Right atrium auricular region (tissue), 2 donors: ENCODE measurements around the gene LDB2. TPM values are rescaled to one million over a fixed set of nuclear protein-coding genes. Genes with fewer than 3 reads are reported as not detected.
A peak's percentile ranks its signal among the peaks of the same experiment; 100 is the strongest.

Experiments used
- DNase-seq: peaks from one replicate; pipeline ENCODE4 v3.0.0-alpha.2; 2019; ENCODE audit warnings: low spot score
- H3K27ac ChIP-seq, 2 donors: fragments of 200-600 bp; sonication (generic); 1 replicate in 1 of 2; 2 replicates in 1 of 2; pipeline ENCODE4 v1.5.1; 2016 to 2019
- H3K27me3 ChIP-seq, 2 donors: fragments of 200-600 bp; sonication (generic); one replicate each; pipeline versions ENCODE4 v1.5.1 to v1.6.0; 2017 to 2019
- H3K36me3 ChIP-seq: fragments of 200-600 bp; sonication (generic); one replicate; pipeline ENCODE4 v1.5.1; 2016
- H3K4me1 ChIP-seq, 2 donors: fragments of 200-600 bp; sonication (generic); one replicate each; pipeline versions ENCODE4 v1.5.1 to v1.6.0; 2017 to 2019
- H3K4me3 ChIP-seq, 2 donors: fragments of 200-600 bp; sonication (generic); 1 replicate in 1 of 2; 2 replicates in 1 of 2; pipeline ENCODE4 v1.5.1; 2017 to 2019; ENCODE audit warnings: mild to moderate bottlenecking in 1 of 2, moderate library complexity in 1 of 2
- H3K9me3 ChIP-seq, 2 donors: fragments of 200-600 bp; sonication (generic); one replicate each; pipeline ENCODE4 v1.5.1; 2019
- CTCF ChIP-seq, 2 donors: fragments of 200-600 bp; sonication (generic); IDR thresholded peaks; one replicate each; pipeline ENCODE4 v1.5.1; 2019; ENCODE audit warnings: antibody characterized with exemption in 2 of 2
- total RNA-seq, 2 donors: library from RNA; depleted of rRNA; stranded (reverse); fragments of >200 nt; gene quantifications; one replicate each; pipeline ENCODE4 v1.1.0, GENCODE V29; 2016

The LDB2 gene
- total RNA-seq, 2 donors from 2014 or later, result 35.2 to 64.4 TPM

DNA sequence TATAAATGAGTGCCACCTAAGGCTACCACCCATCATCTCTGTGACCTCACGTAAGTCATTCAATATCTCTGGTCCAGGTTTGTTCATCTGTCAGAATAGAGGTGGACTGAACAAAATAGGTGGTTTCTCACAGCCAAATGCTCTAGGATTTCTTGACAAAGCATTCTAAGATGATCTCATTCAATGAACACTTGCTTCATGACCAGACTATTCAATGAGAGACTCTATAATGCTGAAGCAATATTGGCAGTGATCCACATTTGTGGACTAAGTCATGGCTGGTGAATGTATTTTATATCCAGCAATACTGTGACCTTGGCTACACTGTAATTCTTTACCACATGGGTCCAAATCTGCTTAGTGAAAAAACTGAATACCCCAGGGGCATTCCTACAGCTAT lies 37.9 kb downstream of the LDB2 start:
- H3K27me3 ChIP-seq, result no peaks in the 10 kb centered on the region
- H3K4me3 ChIP-seq, result no peak overlapping the region
- no peak for TF ChIP-seq CTCF (IDR thresholded peaks at IDR 0.05)
- H3K4me1 ChIP-seq, result peaks cover 0 to 4% of the 10 kb centered on the region in 2 donors
- H3K27ac ChIP-seq, result peak overlapping the region in 1 of 2 donors; percentile 54
- no peaks in the 10 kb centered on the region for H3K36me3 ChIP-seq
- no peak for DNase-seq
- no peaks in the 10 kb centered on the region for H3K9me3 ChIP-seq

GRCh38 chr4:16859031-16859430 lies 39.4 kb downstream of the LDB2 start:
- Histone ChIP-seq H3K27ac (peak overlapping the region; percentile 54 to 56), H3K4me1 (peaks cover 0 to 4% of the 10 kb centered on the region in 2 donors), H3K27me3 (no peaks in the 10 kb centered on the region), H3K4me3 (no peak overlapping the region), H3K9me3 (no peaks in the 10 kb centered on the region), H3K36me3 (no peaks in the 10 kb centered on the region)
- no peak for TF ChIP-seq CTCF (IDR thresholded peaks at IDR 0.05)
- no peak for DNase-seq

DNA sequence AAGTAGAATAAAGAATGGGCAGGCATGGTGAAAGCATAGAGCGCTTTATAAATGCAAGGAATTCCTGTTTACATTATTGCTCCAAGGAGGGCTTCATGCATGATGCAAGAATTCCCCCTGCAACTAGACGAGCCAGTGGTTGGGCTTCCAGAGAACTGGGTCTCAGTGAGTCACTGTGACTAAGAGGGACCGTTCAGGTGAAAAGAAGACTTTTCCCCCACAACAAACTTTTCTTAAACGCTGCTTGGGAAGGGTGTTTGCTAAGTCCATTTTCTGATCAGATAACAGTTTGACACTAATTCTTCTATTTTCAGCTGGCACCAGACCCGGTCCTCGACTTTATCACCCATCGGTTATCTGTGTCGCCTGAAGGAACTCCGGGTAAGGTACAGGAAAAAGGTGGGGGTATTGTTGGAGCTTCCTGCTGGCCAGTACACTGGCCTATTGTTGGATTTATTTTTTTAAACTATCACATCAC lies 40.1 kb downstream of the LDB2 start:
- TF ChIP-seq CTCF (IDR thresholded peaks at IDR 0.05), result no peak
- DNase-seq, result no peak
- H3K27ac ChIP-seq, result peak overlapping the region; percentile 58 to 68

GRCh38 chr4:16857425-16857824 lies 41.0 kb downstream of the LDB2 start:
- Histone ChIP-seq H3K4me1 (peaks cover 0 to 4% of the 10 kb centered on the region in 2 donors), H3K4me3 (no peak overlapping the region), H3K36me3 (no peaks in the 10 kb centered on the region), H3K27ac (peak overlapping the region; percentile 58 to 68), H3K27me3 (no peaks in the 10 kb centered on the region), H3K9me3 (no peaks in the 10 kb centered on the region)
- no peak for TF ChIP-seq CTCF (IDR thresholded peaks at IDR 0.05)
- no peak for DNase-seq

More for the DNA sequence above, 40.1 kb downstream of the LDB2 start:
- Histone ChIP-seq H3K4me3 (no peak overlapping the region), H3K9me3 (no peaks in the 10 kb centered on the region), H3K36me3 (no peaks in the 10 kb centered on the region), H3K4me1 (peaks cover 0 to 4% of the 10 kb centered on the region in 2 donors), H3K27me3 (no peaks in the 10 kb centered on the region)

DNA sequence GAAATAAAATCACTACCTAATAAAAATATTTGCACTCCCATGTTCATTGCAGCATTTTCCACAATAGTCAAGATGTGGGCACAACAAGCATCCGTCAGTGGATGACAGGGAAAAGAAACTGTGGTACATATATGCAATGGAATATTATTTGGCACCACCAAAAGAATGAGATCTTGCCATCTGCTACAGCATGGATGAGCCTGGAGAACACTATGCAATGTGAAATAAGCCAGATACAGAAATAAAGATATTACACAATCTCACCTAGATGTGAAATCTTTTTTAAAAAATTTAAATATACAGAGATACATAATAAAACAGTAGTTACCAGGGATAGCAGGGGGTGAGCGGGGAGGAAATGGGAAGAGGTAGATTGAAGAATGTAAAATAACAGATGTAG lies 44.8 kb downstream of the LDB2 start:
- no peak overlapping the region for H3K4me3 ChIP-seq
- H3K27ac ChIP-seq, result no peak overlapping the region
- no peaks in the 10 kb centered on the region for H3K27me3 ChIP-seq
- no peaks in the 10 kb centered on the region for H3K4me1 ChIP-seq
- H3K36me3 ChIP-seq, result no peaks in the 10 kb centered on the region
- no peak for DNase-seq
- no peak for TF ChIP-seq CTCF (IDR thresholded peaks at IDR 0.05)
- no peaks in the 10 kb centered on the region for H3K9me3 ChIP-seq

DNA sequence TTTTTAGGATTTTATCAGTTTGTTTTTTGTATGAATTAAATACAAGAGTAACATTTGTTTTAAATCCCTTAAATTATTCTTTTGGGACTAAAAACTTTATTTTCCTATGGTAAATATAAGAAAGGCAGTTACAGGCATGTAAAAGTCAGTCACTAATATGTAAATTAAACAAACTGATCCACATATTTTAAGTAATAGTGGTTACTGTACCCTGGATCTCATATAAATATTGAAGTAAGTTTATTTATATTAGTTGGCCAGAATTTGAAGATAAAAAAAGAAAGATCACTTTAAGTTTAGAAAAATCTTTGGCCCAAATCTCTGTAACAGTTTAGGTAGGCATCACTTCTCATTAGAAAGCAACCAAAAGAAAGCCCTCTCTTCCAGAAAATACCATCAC lies 45.8 kb downstream of the LDB2 start:
- TF ChIP-seq CTCF (IDR thresholded peaks at IDR 0.05), result no peak
- no peak for DNase-seq
- H3K4me1 ChIP-seq, result no peaks in the 10 kb centered on the region
- no peaks in the 10 kb centered on the region for H3K27me3 ChIP-seq
- no peaks in the 10 kb centered on the region for H3K36me3 ChIP-seq
- H3K9me3 ChIP-seq, result no peaks in the 10 kb centered on the region
- no peak overlapping the region for H3K4me3 ChIP-seq
- no peak overlapping the region for H3K27ac ChIP-seq
